Heart right ventricle (tissue), 16 donors: ENCODE results near the gene PTPRE. TPM values are rescaled to one million over a fixed set of nuclear protein-coding genes. Genes with fewer than 3 reads are reported as not detected.

Source experiments
- ATAC-seq, 8 donors: fragments of 200-7000 bp; cut with Tn5 transposase; one replicate each; pipeline ENCODE4 v1.9.1; 2020; ENCODE audit warnings: mild to moderate bottlenecking in 8 of 8, moderate library complexity in 8 of 8, moderate number of reproducible peaks in 1 of 8
- DNase-seq, 2 donors: peaks; one replicate each; pipeline ENCODE4 v3.0.0-alpha.2; 2020
- H3K27ac ChIP-seq, 10 donors: fragments of 200-600 bp; sonication (generic) in 2 of 10; one replicate each; pipeline versions ENCODE4 v1.5.0 to v1.8.0; 2020 to 2022; ENCODE audit warnings: mild to moderate bottlenecking in 3 of 10
- H3K27me3 ChIP-seq, 7 donors: fragments of 200-600 bp; one replicate each; pipeline ENCODE4 v1.8.0; 2021 to 2022; ENCODE audit warnings: mild to moderate bottlenecking in 2 of 7
- H3K36me3 ChIP-seq, 9 donors: fragments of 200-600 bp; sonication (generic) in 1 of 9; one replicate each; pipeline versions ENCODE4 v1.5.0 to v1.8.0; 2020 to 2022; ENCODE audit warnings: mild to moderate bottlenecking in 2 of 9
- H3K4me1 ChIP-seq, 9 donors: fragments of 200-600 bp; sonication (generic) in 1 of 9; one replicate each; pipeline versions ENCODE4 v1.5.0 to v1.8.0; 2020 to 2022; ENCODE audit warnings: mild to moderate bottlenecking in 4 of 9
- H3K4me3 ChIP-seq, 10 donors: fragments of 200-600 bp; sonication (generic) in 2 of 10; one replicate each; pipeline versions ENCODE4 v1.5.0 to v1.8.0; 2020 to 2022; ENCODE audit warnings: mild to moderate bottlenecking in 7 of 10, moderate library complexity in 2 of 10
- H3K9me3 ChIP-seq, 11 donors: fragments of 200-600 bp in 10 of 11; sonication (generic) in 2 of 11; one replicate each; pipeline versions ENCODE4 v1.5.0 to v1.8.0; 2013 to 2022; ENCODE audit warnings: mild to moderate bottlenecking in 2 of 11, control low read depth in 1 of 11, moderate library complexity in 1 of 11
- WGBS, 2 donors: extraction: QIAGEN DNeasy Blood & Tissue Kit; methylation state at CpG; one replicate each; pipeline ENCODE4 v1.1.7; 2013; ENCODE audit warnings: inconsistent platforms in 1 of 2; 5-methylcytosine and 5-hydroxymethylcytosine counted together
- intact Hi-C, 10 donors: fragments of 100-400 bp; cut with DNase I; formaldehyde crosslinking; loops; one replicate each; pipeline versions ENCODE4 v1.11.1 to v1.14.2; 2022
- polyA plus RNA-seq, 2 donors: library from polyadenylated mRNA; stranded (reverse); fragments of 200-250 nt; gene quantifications; one replicate each; pipeline ENCODE4 v1.2.3, GENCODE V29; 2013
- total RNA-seq, 10 donors: library from RNA; stranded (reverse); fragmentation: NEBNext Ultra II Directional in 3 of 10; extraction: Animal tissue kit (Norgen Biotek cat#: 25700) in 3 of 10; gene quantifications; one replicate each; pipeline versions ENCODE4 v1.2.1 to v1.2.4, GENCODE V29; 2021 to 2023
- TF ChIP-seq, protein P1 (sequence below), 9 donors: fragments of 200-600 bp; sonication (generic) in 2 of 9; IDR thresholded peaks; one replicate each; pipeline versions ENCODE4 v1.5.0 to v1.8.0; 2021 to 2022; ENCODE audit warnings: antibody characterized with exemption in 9 of 9, mild to moderate bottlenecking in 5 of 9, moderate library complexity in 1 of 9
- donor health status: Arrhythmogenic right ventricular cardiomyopathy.
- donor health status: ischemic (EF 13 %, LVEDD 7.1; RV severe dilation, severe dysfunction).
- donor health status: healthy with polysubstance abuse.
- donor health status: DM: no; HTN: yes; CAD: no.
- donor health status: DM: no; HTN: no; CAD: no.
- donor health status: ischemic (EF 25% LVEDD 6.9; RV normal size, moderate dysfunction).
- donor health status: ischemic (EF 25% LVEDD 5.7; RV mildly dilated, moderate dysfunction).
- donor health status: healthy.
- donor health status: DM: yes; HTN: yes; CAD: no.
- donor health status: Ischemic cardiomyopathy.
- donor health status: ischemic (EF 35%, LVEDD 5.7; RV mildly dilated, moderate dysfunction).
- donor health status: nonischemic (EF 11% LVEDD 7.7; RV severe dilation, severe dysfunction).
- donor health status: DM: yes; HTN: yes; CAD: no.
- donor health status: PGD.
- donor health status: ischemic (EF 29% LVEDD 5.4; RV normal size, mild dysfunction).
- donor health status: nonischemic (EF 23%, LVEDD 6.1; RV moderate dilation, normal function).

PTPRE gene
- total and polyA plus RNA-seq, 12 donors = 6.1 to 42.8 (median 22.1) TPM

DNA sequence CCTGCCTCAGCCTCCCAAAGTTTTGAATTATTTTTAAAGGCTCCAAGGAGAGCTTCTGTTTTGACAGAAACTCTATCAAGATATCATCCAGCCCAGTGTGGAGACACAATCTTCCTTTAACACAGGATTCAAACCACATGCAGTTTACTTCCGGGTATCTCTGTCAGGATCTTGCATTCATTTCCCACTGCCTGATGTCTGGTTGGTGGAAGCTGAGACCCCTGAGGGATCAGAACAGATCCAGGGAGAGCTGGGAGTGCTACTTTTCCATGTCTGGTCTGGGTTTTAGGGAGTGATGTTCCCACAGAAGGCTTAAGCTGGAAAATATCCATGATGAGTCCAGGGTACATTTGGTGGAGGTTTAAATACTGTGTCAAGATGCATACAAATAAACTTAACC is 16.7 kb downstream of the PTPRE start:
- intact Hi-C loops = loop anchor here in 2 of 10 donors (10.0 kb wide), 1 partner anchor 51 kb away; no protein-coding TSS in a partner anchor

DNA sequence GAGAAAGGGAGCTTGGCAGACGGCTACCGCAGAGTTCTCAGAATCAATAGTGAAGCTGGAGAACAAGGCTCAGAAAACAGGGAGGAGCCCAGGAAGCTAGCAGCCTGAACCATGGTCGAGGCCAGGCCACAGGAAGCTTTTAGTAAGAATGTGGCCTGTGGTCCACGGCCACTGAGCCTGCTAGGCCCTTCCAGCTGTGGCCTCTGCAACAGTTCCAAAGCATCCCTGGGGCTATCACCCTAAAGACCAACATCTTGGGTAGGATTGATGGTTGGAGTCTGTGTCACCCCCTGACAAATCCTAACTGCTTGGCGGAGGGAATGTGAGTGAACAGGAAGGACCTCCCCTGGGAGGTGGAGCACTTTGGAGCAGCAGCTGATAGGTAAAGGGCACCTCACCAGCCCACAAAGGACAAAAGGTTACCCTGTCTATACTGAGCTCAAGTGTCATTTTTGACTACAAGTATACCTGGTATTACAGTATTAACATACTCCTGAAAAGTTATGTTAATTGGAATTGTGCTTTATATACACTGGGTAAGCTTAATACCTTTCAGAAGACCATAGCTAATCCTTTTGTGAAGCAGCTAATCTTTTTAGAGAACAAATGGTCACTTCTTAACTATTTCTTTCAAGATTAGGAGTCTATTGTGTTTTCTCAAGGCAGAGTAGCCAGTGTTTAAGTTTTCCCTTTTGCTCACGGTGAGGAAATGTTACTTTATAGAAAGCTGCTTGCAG is 18.7 kb downstream of the PTPRE start:
- no peaks in the 10 kb centered on the region for H3K9me3 ChIP-seq
- peaks cover 8 to 82% (median 58%) of the 10 kb centered on the region in 9 donors for H3K4me1 ChIP-seq
- intact Hi-C loops = loop anchor here in 2 of 10 donors (10.0 kb wide), 1 partner anchor 49 kb away; no protein-coding TSS in a partner anchor
- no peaks in the 10 kb centered on the region for H3K36me3 ChIP-seq
- no peaks in the 10 kb centered on the region for H3K27me3 ChIP-seq
- DNase-seq = no peak
- no peak overlapping the region for H3K4me3 ChIP-seq
- TF ChIP-seq, protein P1, sequence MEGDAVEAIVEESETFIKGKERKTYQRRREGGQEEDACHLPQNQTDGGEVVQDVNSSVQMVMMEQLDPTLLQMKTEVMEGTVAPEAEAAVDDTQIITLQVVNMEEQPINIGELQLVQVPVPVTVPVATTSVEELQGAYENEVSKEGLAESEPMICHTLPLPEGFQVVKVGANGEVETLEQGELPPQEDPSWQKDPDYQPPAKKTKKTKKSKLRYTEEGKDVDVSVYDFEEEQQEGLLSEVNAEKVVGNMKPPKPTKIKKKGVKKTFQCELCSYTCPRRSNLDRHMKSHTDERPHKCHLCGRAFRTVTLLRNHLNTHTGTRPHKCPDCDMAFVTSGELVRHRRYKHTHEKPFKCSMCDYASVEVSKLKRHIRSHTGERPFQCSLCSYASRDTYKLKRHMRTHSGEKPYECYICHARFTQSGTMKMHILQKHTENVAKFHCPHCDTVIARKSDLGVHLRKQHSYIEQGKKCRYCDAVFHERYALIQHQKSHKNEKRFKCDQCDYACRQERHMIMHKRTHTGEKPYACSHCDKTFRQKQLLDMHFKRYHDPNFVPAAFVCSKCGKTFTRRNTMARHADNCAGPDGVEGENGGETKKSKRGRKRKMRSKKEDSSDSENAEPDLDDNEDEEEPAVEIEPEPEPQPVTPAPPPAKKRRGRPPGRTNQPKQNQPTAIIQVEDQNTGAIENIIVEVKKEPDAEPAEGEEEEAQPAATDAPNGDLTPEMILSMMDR (IDR thresholded peaks at IDR 0.05) = no peak
- H3K27ac ChIP-seq = peak overlapping the region in 8 of 10 donors; percentile 42 to 88 (median 66)
- WGBS, 2 donors = 65 to 71% methylated on average over 6 of the region's 6 CpGs
- ATAC-seq = peak in 4 of 8 donors; percentile 31 to 43 (median 36)

More for the DNA sequence above, 16.7 kb downstream of the PTPRE start:
- H3K27me3 ChIP-seq = no peaks in the 10 kb centered on the region
- H3K9me3 ChIP-seq = no peaks in the 10 kb centered on the region
- TF ChIP-seq, protein P1 (IDR thresholded peaks at IDR 0.05) = no peak
- no peaks in the 10 kb centered on the region for H3K36me3 ChIP-seq
- H3K4me1 ChIP-seq = peaks cover 16 to 98% (median 78%) of the 10 kb centered on the region in 9 donors
- no peak overlapping the region for H3K4me3 ChIP-seq
- WGBS, 2 donors = 62 to 74% methylated on average over 1 of the region's 1 CpG
- ATAC-seq (no peak), DNase-seq (no peak)
- H3K27ac ChIP-seq = peak overlapping the region in 9 of 10 donors; percentile 58 to 94 (median 84)

DNA sequence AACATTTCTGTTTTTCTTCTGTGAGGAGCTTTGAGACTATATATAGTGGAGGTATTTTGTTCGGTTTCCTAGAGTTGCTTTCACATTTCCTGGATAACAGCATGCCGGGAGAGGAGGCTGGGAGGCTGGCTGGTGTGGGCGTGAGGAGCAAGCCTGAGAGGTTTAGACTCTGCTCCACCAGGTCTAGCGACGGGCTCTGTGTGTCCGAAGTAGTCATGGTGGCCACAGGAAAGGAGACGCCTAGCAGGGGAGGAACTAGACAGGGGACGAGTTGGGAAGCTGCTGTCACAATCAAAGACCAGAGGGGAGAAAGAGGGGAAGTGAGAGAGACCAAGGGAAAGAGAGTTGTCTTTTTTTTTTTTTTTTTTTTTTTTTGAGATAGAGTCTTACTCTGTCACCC is 19.6 kb downstream of the PTPRE start:
- 61% methylated on average over 8 of the region's 8 CpGs for WGBS, 2 donors
- DNase-seq (no peak), ATAC-seq (peak in 2 of 8 donors; percentile 19 to 28)
- TF ChIP-seq, protein P1 (IDR thresholded peaks at IDR 0.05) = no peak
- Histone ChIP-seq H3K27me3 (no peaks in the 10 kb centered on the region), H3K4me1 (peaks cover 7 to 74% (median 50%) of the 10 kb centered on the region in 9 donors), H3K36me3 (no peaks in the 10 kb centered on the region), H3K9me3 (no peaks in the 10 kb centered on the region), H3K4me3 (no peak overlapping the region), H3K27ac (peak overlapping the region in 7 of 10 donors; percentile 42 to 88 (median 69))
- intact Hi-C loops = loop anchor here in 2 of 10 donors (10.0 kb wide), 1 partner anchor 48 kb away; no protein-coding TSS in a partner anchor

DNA sequence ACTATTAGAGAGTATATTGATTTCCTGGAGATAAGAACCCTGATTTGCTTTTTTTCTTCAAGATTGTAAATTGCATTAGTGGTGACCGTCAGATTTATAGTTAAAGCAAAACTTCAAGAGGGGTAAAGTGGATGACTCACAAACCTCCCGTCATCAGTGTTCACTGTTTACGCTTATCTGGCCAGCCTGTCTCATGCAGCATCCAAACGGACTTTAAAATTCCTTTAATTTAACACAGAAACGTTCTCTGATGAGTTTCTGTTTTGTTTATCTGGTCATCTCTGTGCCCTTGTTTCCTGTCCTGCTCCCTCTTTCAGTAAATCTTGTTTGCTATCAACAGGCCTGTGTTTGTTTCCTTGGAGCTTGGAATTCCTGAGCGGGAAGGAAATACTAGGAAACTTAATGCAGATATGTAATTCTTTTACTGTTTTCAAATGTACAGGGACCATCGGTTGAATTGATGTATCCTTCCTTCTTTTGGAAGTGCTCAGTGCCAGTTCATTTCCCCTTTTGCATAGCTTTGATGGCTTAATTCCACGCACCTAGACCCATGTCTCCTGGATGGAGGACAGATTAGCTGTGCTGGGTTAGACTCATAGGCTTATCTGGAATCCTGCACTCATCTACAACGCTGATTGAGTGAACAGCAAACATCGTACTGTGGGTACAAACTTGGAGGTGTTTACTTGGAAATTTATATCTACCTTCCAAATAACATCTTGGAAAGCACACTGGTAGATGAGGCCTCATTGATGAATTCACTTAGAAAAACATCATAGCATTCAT is 21.3 kb downstream of the PTPRE start:
- no peak for ATAC-seq
- Histone ChIP-seq H3K27ac (peak overlapping the region in 5 of 10 donors; percentile 2 to 40 (median 25)), H3K4me3 (no peak overlapping the region), H3K4me1 (peaks cover 0 to 56% (median 36%) of the 10 kb centered on the region in 9 donors), H3K9me3 (peaks cover 0 to 14% (median 0%) of the 10 kb centered on the region in 11 donors), H3K36me3 (peaks cover 0 to 12% (median 0%) of the 10 kb centered on the region in 9 donors), H3K27me3 (no peaks in the 10 kb centered on the region)
- intact Hi-C loops = loop anchor here in 2 of 10 donors (10.0 kb wide), 1 partner anchor 47 kb away; no protein-coding TSS in a partner anchor
- TF ChIP-seq, protein P1 (IDR thresholded peaks at IDR 0.05) = no peak
- DNase-seq = no peak
- 51 to 56% methylated on average over 10 of the region's 10 CpGs for WGBS, 2 donors
